GM18498 (cell line): ENCODE data around the gene RHPN2.

Experiments used
- ATAC-seq: cut with Tn5 transposase; IDR thresholded peaks from one replicate; pipeline ENCODE4 v1.9.1; 2021; ENCODE audit warnings: mild to moderate bottlenecking, moderate library complexity; ENCODE audit not compliant: unreplicated experiment

Gene RHPN2

GRCh38 chr19:33064792-33065550 lies at the start of gene RHPN2:
TSS of gene RHPN2 (minus strand) at chr19:33064888. CDS start at chr19:33064852, 36 bp downstream.
- peak; percentile 79 for ATAC-seq

GRCh38 chr19:33114312-33114711 lies 49.6 kb upstream of the RHPN2 start:
- ATAC-seq, result no peak

GRCh38 chr19:33111587-33111986 lies 46.9 kb upstream of the RHPN2 start:
- ATAC-seq, result no peak

- no peak for ATAC-seq
Measured at GRCh38 chr19:33110137-33110910, 45.6 kb upstream of the RHPN2 start.

GRCh38 chr19:33108161-33108560 lies 43.5 kb upstream of the RHPN2 start:
- no peak for ATAC-seq

GRCh38 chr19:33102893-33103292 lies 38.2 kb upstream of the RHPN2 start:
- ATAC-seq, result no peak

GRCh38 chr19:33100894-33101644 lies 36.4 kb upstream of the RHPN2 start:
- no peak for ATAC-seq

GRCh38 chr19:33098055-33098534 lies 33.4 kb upstream of the RHPN2 start:
- no peak for ATAC-seq

GRCh38 chr19:33096005-33096404 lies 31.3 kb upstream of the RHPN2 start:
- ATAC-seq, result no peak

- ATAC-seq, result no peak
Measured at GRCh38 chr19:33094436-33095067, 29.9 kb upstream of the RHPN2 start.

GRCh38 chr19:33093420-33094210 lies 28.9 kb upstream of the RHPN2 start:
- ATAC-seq, result no peak

GRCh38 chr19:33090179-33090578 lies 25.5 kb upstream of the RHPN2 start:
- no peak for ATAC-seq

GRCh38 chr19:33089010-33089409 lies 24.3 kb upstream of the RHPN2 start:
- no peak for ATAC-seq

- ATAC-seq, result no peak
Measured at GRCh38 chr19:33086955-33087354, 22.3 kb upstream of the RHPN2 start.

- no peak for ATAC-seq
Measured at GRCh38 chr19:33085570-33086128, 21.0 kb upstream of the RHPN2 start.

- peak; percentile 87 for ATAC-seq
Measured at GRCh38 chr19:33080761-33081681, 16.3 kb upstream of the RHPN2 start, which contains the start of gene GPATCH1. TSS of gene GPATCH1 (plus strand) at chr19:33081181. CDS start at chr19:33081194, 13 bp downstream.

- ATAC-seq, result no peak
Measured at GRCh38 chr19:33075519-33075918, 10.8 kb upstream of the RHPN2 start.

GRCh38 chr19:33071887-33072286 lies 7.2 kb upstream of the RHPN2 start:
- no peak for ATAC-seq

- ATAC-seq, result no peak
Measured at GRCh38 chr19:33067121-33067520, 2.4 kb upstream of the RHPN2 start.
